IPS-18a (cell line): ENCODE measurements around the gene PTPN4.

ENCODE experiments used
- H3K27ac ChIP-seq: one replicate; pipeline ENCODE4 v1.5.1; 2013; ENCODE audit warnings: low read length
- H3K27me3 ChIP-seq: one replicate; pipeline ENCODE4 v1.6.1; 2013; ENCODE audit warnings: mild to moderate bottlenecking, low read length; ENCODE audit not compliant: control insufficient read depth, insufficient read depth
- H3K36me3 ChIP-seq: one replicate; pipeline ENCODE4 v1.6.1; 2013; ENCODE audit warnings: low read depth, low read length; ENCODE audit not compliant: control insufficient read depth
- H3K4me1 ChIP-seq: one replicate; pipeline ENCODE4 v1.6.1; 2013; ENCODE audit warnings: low read depth, low read length; ENCODE audit not compliant: control insufficient read depth
- H3K4me3 ChIP-seq: one replicate; pipeline ENCODE4 v1.5.1; 2013; ENCODE audit warnings: low read length
- H3K9ac ChIP-seq: one replicate; pipeline ENCODE4 v1.6.1; 2013; ENCODE audit warnings: mild to moderate bottlenecking, low read length, moderate library complexity
- H3K9me3 ChIP-seq: one replicate; pipeline ENCODE4 v1.6.1; 2013; ENCODE audit warnings: low read depth, low read length; ENCODE audit not compliant: control insufficient read depth

PTPN4 gene

GRCh38 chr2:119735565-119735964 is 24.2 kb upstream of the PTPN4 start:
- no peaks in the 10 kb centered on the region for H3K9me3 ChIP-seq
- H3K4me1 ChIP-seq, result no peaks in the 10 kb centered on the region
- no peak overlapping the region for H3K4me3 ChIP-seq
- no peak overlapping the region for H3K27ac ChIP-seq
- H3K36me3 ChIP-seq, result no peaks in the 10 kb centered on the region
- H3K9ac ChIP-seq, result no peak overlapping the region
- no peaks in the 10 kb centered on the region for H3K27me3 ChIP-seq

GRCh38 chr2:119736021-119736420 is 23.7 kb upstream of the PTPN4 start:
- H3K4me3 ChIP-seq, result no peak overlapping the region
- H3K4me1 ChIP-seq, result no peaks in the 10 kb centered on the region
- H3K36me3 ChIP-seq, result no peaks in the 10 kb centered on the region
- H3K9me3 ChIP-seq, result no peaks in the 10 kb centered on the region
- no peak overlapping the region for H3K9ac ChIP-seq
- H3K27ac ChIP-seq, result no peak overlapping the region
- H3K27me3 ChIP-seq, result no peaks in the 10 kb centered on the region

GRCh38 chr2:119739580-119740255 is 20.0 kb upstream of the PTPN4 start:
- Histone ChIP-seq H3K9ac (no peak overlapping the region), H3K9me3 (no peaks in the 10 kb centered on the region), H3K36me3 (no peaks in the 10 kb centered on the region), H3K4me3 (no peak overlapping the region), H3K4me1 (no peaks in the 10 kb centered on the region), H3K27ac (no peak overlapping the region), H3K27me3 (no peaks in the 10 kb centered on the region)

GRCh38 chr2:119741001-119741400 is 18.7 kb upstream of the PTPN4 start:
- Histone ChIP-seq H3K9ac (no peak overlapping the region), H3K27ac (no peak overlapping the region), H3K9me3 (no peaks in the 10 kb centered on the region), H3K27me3 (no peaks in the 10 kb centered on the region), H3K4me1 (no peaks in the 10 kb centered on the region), H3K36me3 (no peaks in the 10 kb centered on the region), H3K4me3 (no peak overlapping the region)

- Histone ChIP-seq H3K27me3 (no peaks in the 10 kb centered on the region), H3K9ac (no peak overlapping the region), H3K36me3 (no peaks in the 10 kb centered on the region), H3K9me3 (no peaks in the 10 kb centered on the region), H3K4me3 (no peak overlapping the region), H3K27ac (no peak overlapping the region), H3K4me1 (peaks cover 2% of the 10 kb centered on the region)
Observed at GRCh38 chr2:119741868-119742267, 17.9 kb upstream of the PTPN4 start.

GRCh38 chr2:119744335-119744939 is 15.3 kb upstream of the PTPN4 start:
- Histone ChIP-seq H3K9me3 (no peaks in the 10 kb centered on the region), H3K9ac (no peak overlapping the region), H3K36me3 (no peaks in the 10 kb centered on the region), H3K27ac (no peak overlapping the region), H3K4me1 (peaks cover 13% of the 10 kb centered on the region), H3K4me3 (no peak overlapping the region), H3K27me3 (no peaks in the 10 kb centered on the region)

- Histone ChIP-seq H3K9me3 (no peaks in the 10 kb centered on the region), H3K27ac (no peak overlapping the region), H3K4me1 (peaks cover 13% of the 10 kb centered on the region), H3K9ac (no peak overlapping the region), H3K36me3 (no peaks in the 10 kb centered on the region), H3K4me3 (no peak overlapping the region), H3K27me3 (no peaks in the 10 kb centered on the region)
Observed at GRCh38 chr2:119745566-119745965, 14.2 kb upstream of the PTPN4 start.

DNA sequence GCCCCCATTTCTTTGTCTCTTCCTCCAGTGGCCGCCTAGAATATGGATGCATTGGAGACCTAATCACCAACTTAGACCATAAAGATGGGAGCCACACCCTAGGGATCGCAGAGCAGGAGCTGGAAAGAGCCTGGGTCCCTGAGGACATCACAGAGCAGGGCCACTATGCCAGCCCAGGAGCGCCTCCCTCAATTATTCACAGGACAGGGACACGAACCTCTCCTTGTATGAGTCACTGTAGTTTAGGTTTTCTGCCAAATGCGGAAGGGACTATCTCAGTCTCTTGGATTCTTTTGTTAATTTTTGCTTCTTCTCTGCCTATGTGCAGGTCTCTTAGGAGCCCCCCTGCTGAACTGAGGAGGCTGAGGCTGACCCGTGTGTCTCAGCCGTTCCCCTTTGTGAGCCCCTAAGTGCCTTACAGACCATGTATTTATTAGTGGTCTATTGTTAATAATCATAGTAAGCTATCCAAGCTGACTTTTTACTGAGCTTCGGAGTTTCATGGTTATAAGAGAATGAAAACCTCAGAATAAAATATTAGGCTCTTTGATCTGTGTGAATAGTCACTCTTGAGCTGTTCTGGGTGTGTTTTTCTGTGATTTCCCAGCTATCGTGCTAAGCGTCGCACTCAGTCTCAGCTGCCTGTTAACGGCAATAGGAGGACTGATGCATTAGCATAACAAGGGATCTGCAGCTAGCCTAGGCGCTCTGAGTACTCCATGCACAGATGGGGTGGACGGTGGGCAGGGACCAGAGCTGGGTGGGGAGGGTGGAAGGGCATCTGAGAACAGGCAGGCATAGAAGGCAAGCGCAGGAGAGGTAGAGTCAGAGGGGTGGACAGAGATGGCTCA is 12.7 kb upstream of the PTPN4 start:
- H3K9ac ChIP-seq, result no peak overlapping the region
- H3K27ac ChIP-seq, result no peak overlapping the region
- H3K9me3 ChIP-seq, result no peaks in the 10 kb centered on the region
- H3K27me3 ChIP-seq, result no peaks in the 10 kb centered on the region
- no peaks in the 10 kb centered on the region for H3K36me3 ChIP-seq
- H3K4me3 ChIP-seq, result no peak overlapping the region
- peaks cover 13% of the 10 kb centered on the region for H3K4me1 ChIP-seq

- Histone ChIP-seq H3K27me3 (no peaks in the 10 kb centered on the region), H3K9me3 (no peaks in the 10 kb centered on the region), H3K36me3 (no peaks in the 10 kb centered on the region), H3K4me3 (no peak overlapping the region), H3K27ac (no peak overlapping the region), H3K4me1 (peaks cover 13% of the 10 kb centered on the region), H3K9ac (no peak overlapping the region)
Observed at GRCh38 chr2:119748135-119748534, 11.6 kb upstream of the PTPN4 start.

DNA sequence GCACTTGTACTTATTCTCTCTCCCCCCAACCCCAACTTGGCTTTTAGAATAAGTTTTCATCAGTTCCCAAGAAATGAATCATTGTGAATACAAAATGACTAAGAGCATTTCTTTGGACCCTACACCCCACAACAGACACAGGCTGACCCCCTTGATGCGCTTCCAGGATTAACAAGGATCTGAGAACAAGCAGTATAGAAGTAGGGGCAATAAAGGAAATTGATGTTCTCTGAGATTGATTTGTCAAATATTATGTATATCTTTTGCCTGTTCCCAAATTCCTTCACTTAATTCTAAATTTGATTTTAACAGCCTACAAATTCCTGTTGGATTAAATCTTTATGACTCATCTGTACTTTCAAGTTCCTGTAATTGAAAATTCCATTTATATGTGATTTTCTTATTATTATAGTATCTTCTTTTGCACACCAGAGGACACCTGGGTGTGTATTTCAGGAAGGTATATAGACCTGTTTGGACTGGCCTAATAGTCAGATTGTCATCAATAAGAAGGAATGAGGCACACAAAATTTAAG is 10.2 kb upstream of the PTPN4 start:
- no peaks in the 10 kb centered on the region for H3K36me3 ChIP-seq
- no peaks in the 10 kb centered on the region for H3K9me3 ChIP-seq
- H3K4me1 ChIP-seq, result peaks cover 13% of the 10 kb centered on the region
- no peak overlapping the region for H3K9ac ChIP-seq
- H3K4me3 ChIP-seq, result no peak overlapping the region
- H3K27ac ChIP-seq, result no peak overlapping the region
- no peaks in the 10 kb centered on the region for H3K27me3 ChIP-seq

GRCh38 chr2:119751706-119752105 is 8.0 kb upstream of the PTPN4 start:
- no peak overlapping the region for H3K27ac ChIP-seq

More at GRCh38 chr2:119751706-119752105, 8.0 kb upstream of the PTPN4 start:
- Histone ChIP-seq H3K9me3 (no peaks in the 10 kb centered on the region), H3K9ac (no peak overlapping the region), H3K4me3 (no peak overlapping the region), H3K36me3 (no peaks in the 10 kb centered on the region), H3K27me3 (no peaks in the 10 kb centered on the region), H3K4me1 (peaks cover 13% of the 10 kb centered on the region)
